ENCODE data around the gene AHCYL1. TPM values are rescaled to one million over a fixed set of nuclear protein-coding genes. Genes with fewer than 3 reads are reported as not detected.
A peak's percentile ranks its signal among the peaks of the same experiment; 100 is the strongest.

Gene AHCYL1
- total RNA-seq, 1 donor from 2014 or later, result 90.1 TPM

DNA sequence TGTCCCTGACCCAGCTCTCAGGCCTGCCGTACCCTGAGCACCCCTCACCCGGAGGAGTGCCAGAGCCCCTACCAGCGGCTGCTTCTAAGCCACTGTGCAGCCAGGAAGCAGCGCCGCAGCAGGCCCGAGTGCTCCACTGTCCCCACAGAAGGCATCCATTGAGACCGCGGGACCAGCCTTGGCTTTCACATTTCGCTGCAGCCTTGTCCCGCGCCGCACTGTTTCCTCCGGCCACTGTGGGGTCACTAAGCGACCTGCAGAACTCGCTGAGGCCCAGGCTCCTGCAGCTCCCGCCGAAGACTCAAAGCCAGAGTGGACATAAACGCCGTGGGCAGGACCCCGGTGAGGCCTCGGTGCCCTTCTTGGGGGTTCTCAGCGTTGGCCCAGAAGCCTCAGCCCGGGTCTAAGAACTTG is 82.9 kb downstream of the AHCYL1 start:
- Mint-ChIP-seq H3K36me3 (ENCODE audit: low read depth) (no peaks in the 10 kb centered on the region), H3K27me3 (ENCODE audit: low read depth) (peaks cover 75% of the 10 kb centered on the region), H3K4me3 (peak overlapping the region; percentile 61), H3K9me3 (no peaks in the 10 kb centered on the region), H3K27ac (ENCODE audit: unreplicated experiment) (no peak overlapping the region), H3K4me1 (peaks cover 5% of the 10 kb centered on the region)
- no peak for TF ChIP-seq CTCF (conservative IDR thresholded peaks at IDR 0.05)
- DNase-seq (ENCODE audit: low read depth, low spot score), result no peak

DNA sequence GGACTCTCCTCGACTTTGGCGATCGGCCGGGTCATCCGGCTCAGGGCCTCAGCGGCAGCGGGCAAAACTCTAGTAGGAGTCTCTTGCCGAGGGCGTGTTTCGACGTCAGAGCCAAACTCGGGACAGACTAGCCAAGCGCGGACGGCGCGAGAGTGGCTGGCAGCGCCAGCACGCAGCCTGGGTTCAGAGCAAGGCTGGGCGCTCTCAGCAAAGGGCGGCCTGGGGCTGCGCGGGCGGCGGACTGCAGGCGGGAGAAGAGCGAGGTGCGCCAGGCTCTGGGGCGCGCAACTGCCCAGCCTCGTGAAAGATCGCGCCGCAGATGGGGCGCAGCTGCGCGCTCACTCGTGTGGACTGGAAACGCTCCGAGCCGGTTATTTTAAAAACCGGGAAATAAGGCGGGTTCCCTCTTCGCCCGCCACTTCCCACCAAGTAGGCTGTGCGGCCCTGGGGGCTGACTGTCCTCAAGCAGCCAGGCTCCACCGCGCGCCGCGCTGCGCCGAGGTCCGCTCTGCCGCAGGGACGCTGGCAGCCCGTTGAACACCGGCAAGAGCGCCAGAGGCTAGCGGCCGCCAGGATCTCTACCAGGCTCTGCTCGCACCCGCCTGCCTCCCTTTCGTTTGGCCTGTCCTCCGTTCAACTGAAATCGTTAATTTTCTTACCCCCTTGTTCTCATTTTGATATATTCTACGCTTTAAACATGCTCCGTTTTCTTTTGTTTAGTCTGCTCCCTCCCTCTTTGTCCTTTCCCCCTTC is 83.5 kb downstream of the AHCYL1 start:
- Mint-ChIP-seq H3K36me3 (ENCODE audit: low read depth) (no peaks in the 10 kb centered on the region), H3K27ac (ENCODE audit: unreplicated experiment) (no peak overlapping the region), H3K4me3 (peak overlapping the region; percentile 61), H3K4me1 (peaks cover 5% of the 10 kb centered on the region), H3K9me3 (no peaks in the 10 kb centered on the region), H3K27me3 (ENCODE audit: low read depth) (peaks cover 81% of the 10 kb centered on the region)
- no peak for TF ChIP-seq CTCF (conservative IDR thresholded peaks at IDR 0.05)
- DNase-seq (ENCODE audit: low read depth, low spot score), result peak; percentile 33

DNA sequence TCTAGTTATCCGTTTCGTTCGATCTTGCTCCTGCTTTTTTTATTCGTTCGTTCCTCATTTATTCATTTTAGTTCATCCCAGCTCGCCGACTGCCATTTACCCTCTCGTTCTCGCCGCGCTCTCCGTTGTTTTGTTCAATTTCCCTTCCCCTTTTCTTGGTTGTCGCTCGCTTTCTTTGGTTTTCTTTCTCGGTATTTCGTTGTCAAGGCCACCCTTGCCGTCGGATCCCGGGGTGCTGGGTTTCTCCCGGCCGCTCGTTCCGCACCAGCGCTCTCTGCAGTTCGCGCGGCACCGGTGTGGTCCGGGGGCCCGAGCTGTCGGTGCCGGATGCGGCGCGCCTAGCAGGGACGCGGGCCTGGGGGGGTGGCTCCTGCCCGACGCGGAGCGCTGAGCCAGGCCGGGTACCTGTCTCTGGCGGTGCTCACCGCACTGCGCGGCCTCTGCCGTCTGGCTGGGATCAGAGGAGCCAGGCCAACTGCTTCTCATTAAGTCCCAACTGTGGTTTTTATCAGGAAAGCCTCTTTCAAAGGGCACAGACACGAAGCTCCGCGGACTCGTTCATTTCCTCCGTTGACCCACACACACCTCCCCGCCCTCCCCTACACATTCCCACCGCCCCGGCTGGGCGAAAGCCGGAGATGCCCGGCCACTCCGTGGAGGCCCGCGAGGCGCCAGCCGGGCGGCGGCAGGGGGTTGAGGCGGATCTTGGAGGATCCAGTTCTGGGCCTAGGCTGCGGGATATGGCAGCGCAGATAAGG is 84.3 kb downstream of the AHCYL1 start:
- H3K4me3 Mint-ChIP-seq, result peak overlapping the region; percentile 45
- peak; percentile 20 for DNase-seq (ENCODE audit: low read depth, low spot score)
- peaks cover 87% of the 10 kb centered on the region for H3K27me3 Mint-ChIP-seq (ENCODE audit: low read depth)
- no peak for TF ChIP-seq CTCF (conservative IDR thresholded peaks at IDR 0.05)
- no peaks in the 10 kb centered on the region for H3K9me3 Mint-ChIP-seq
- no peaks in the 10 kb centered on the region for H3K36me3 Mint-ChIP-seq (ENCODE audit: low read depth)
- no peak overlapping the region for H3K27ac Mint-ChIP-seq (ENCODE audit: unreplicated experiment)
- peaks cover 5% of the 10 kb centered on the region for H3K4me1 Mint-ChIP-seq

DNA sequence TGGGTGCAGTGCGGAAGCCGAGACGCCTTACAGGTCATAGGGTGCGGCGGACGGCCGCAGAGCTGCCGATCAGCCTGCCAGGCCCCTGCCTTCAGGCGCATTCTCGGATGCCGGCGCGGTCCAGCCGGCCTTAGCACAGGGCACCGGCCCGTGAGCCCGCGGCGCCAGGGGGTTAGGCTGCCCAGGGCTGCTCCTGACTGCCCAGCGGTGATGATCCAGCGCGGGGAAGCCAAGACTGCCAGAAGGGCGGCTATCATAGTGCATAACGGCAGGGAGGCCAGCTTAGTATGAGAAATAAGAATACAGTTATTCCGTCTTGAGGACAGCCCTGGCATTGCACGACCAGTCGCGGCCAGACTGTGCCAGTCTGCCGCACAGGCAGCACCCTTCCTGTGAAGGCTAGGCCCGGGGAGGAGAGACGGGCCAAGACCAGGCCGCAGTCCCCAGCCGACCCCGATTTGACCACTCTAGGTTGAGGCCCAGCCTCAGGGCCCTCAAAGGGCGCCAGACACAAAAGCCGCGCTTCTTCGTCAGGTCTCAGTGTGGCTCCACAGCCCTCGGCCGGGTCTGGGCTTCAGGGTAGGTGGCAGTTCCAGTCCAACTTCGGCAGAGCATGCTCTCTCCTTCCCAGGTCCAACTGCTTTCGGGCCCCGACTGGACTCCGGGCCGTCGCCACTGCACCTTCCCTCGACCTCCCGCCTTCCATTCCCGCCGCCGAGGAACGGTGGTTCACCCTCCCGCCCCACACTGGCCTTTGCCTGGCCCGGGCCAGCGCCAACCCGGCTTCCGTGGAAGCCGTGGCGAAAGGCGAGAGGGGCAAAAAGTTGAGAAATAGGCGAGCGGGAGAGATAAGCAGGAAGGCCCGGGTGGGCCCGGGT is 85.1 kb downstream of the AHCYL1 start:
- Mint-ChIP-seq H3K4me3 (no peak overlapping the region), H3K36me3 (ENCODE audit: low read depth) (no peaks in the 10 kb centered on the region), H3K27me3 (ENCODE audit: low read depth) (peaks cover 94% of the 10 kb centered on the region), H3K27ac (ENCODE audit: unreplicated experiment) (no peak overlapping the region), H3K4me1 (peaks cover 5% of the 10 kb centered on the region), H3K9me3 (no peaks in the 10 kb centered on the region)
- DNase-seq (ENCODE audit: low read depth, low spot score), result peak; percentile 23
- no peak for TF ChIP-seq CTCF (conservative IDR thresholded peaks at IDR 0.05)

DNA sequence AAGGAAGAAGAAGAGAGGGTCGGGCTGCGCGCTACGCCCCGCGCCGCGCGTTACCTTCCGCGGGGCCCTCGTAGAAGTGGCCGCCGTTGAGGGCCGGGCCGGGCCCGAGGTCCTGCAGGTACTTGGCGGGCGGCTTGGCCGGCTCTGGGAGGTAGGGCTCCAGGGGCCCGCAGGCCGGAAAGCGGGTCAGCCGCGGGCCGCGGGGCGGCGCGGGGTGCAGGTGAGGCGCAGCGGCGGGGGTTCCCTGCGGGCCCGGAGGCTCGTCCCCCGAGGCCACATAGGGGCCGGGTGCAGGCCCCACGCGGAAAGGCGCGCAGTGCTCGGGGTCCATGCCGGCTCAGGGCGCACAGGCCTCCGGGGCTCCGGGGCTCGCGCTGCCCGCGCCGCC is 85.7 kb downstream of the AHCYL1 start:
- Mint-ChIP-seq H3K9me3 (no peaks in the 10 kb centered on the region), H3K27me3 (ENCODE audit: low read depth) (peaks cover 94% of the 10 kb centered on the region), H3K36me3 (ENCODE audit: low read depth) (no peaks in the 10 kb centered on the region), H3K4me1 (peaks cover 5% of the 10 kb centered on the region), H3K4me3 (no peak overlapping the region), H3K27ac (ENCODE audit: unreplicated experiment) (no peak overlapping the region)
- TF ChIP-seq CTCF (conservative IDR thresholded peaks at IDR 0.05), result no peak
- DNase-seq (ENCODE audit: low read depth, low spot score), result no peak

Measured in neural crest cell (in vitro differentiated cells).